ENCODE data around the gene ZFAND3. TPM values are rescaled to one million over a fixed set of nuclear protein-coding genes. Genes with fewer than 3 reads are reported as not detected.

The ZFAND3 gene
- polyA plus RNA-seq, 4 donors, result 140 to 179 (median 177) TPM

DNA sequence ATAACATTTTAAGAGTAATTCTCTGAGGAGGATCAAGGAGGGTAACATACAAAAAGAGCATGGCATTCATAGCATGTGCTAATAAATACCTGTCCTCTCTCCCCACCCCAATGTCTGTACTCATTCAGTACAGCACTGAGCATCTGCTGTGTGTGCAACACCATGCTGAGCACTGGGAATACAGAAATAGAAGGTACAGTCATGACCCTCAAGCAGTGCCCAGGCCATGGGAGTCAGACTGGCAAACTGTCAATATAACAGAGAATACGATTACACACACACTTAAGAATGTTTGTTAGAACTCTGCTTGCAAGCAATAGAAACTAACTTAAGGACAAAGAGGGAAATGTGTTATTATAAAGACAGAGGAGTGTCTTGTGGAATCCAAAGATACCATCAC, 24.7 kb upstream of the ZFAND3 start:
- no peak for DNase-seq (ENCODE audit: low read depth in 4 of 4, low spot score in 3 of 4)

DNA sequence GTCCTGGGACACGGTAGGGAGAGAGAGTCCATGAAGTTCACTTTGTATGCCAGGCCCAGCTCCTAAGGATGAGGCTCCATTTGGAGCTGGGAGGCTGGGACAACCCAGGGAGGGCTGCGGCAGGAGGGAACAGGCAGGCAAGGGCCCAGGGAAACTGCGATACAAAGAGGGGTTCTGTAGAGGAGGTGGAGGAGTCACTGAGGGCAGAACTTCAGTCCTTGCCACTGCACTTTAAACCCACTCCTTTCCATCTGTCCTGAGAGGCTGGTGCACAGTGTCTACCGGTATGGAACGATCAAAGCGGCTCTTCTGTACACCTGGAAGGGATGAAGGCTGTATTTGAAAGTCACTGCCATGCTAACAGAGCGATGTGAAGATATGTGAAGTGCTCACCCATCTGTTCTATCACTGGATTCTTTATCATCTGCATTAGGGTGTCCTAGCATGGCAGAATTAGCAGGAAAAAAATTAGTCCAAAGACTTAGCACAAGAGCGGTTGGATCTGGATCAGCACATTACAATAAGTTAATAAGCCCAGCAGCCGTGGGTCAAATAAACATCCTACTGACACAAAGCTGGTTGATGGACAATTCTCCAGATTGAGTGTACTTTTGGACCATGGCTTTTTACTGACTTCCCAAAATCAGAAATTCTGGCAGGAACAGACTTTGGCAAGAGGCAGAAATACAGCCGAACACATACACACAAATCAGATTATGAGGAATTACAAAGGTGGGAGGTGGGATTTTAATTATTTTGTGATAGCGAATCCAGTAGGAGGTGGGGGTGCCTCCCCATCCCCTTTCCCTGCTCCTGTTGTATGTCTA, 20.9 kb upstream of the ZFAND3 start:
- no peak for DNase-seq (ENCODE audit: low read depth in 4 of 4, low spot score in 3 of 4)

- no peak for DNase-seq (ENCODE audit: low read depth in 4 of 4, low spot score in 3 of 4)
These were observed 20.3 kb upstream of the ZFAND3 start for GRCh38 chr6:37799263-37799644.

GRCh38 chr6:37800703-37801604, 18.6 kb upstream of the ZFAND3 start:
- DNase-seq (ENCODE audit: low read depth in 4 of 4, low spot score in 3 of 4), result no peak

DNA sequence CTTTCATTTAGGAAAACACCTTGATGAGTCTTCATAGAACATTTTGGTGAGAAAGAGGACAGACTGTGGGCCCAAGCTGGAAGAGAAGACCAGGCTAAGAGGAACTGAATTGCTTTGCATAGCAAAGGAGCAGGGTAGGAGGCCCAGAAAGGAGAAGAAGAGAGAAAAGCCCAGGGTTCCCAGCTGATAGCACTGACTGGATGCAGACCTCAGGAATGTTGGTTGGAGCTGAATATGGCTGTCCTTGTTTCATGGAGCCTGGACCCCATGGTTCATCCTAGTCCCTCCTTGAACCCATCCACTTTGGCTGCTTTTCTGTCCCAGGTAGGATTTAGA, 18.0 kb upstream of the ZFAND3 start:
- DNase-seq (ENCODE audit: low read depth in 4 of 4, low spot score in 3 of 4), result no peak

DNA sequence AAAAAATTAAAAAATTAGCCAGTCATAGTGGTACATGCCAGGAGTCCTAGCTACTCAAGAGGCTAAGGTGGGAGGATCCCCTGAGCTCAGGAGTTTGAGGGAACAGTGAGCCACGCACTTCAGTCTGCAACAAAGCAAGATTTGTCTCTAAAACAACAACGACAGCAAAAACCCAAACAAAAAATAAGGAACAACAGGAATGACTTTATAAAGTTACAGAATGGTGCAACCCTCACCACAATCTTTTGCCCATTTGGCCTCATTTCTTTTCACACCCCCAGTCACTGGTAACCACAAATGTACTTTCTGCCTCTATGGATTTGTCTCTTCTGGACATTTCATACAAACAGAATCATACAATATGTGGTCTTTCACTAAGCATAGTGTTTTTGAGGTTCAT, 16.7 kb upstream of the ZFAND3 start:
- no peak for DNase-seq (ENCODE audit: low read depth in 4 of 4, low spot score in 3 of 4)

DNA sequence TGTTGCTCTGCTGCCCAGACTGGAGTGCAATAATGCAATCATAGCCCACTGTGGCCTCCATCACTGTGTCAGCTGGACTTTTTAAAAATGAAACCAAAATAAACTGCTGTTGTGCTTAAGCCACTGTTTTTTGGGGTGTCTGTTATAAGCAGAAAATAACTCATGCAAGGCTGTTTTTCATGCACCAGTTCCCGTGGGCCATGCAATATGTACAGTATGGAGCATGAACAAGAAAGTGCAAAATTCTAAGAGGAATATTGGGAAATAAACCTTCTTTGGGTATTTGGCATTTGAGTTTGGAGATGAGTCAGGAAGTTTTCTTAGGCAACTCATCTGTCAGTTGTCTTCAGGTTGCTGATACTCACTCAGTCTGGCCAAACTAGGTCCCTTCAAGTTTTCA, 14.9 kb upstream of the ZFAND3 start:
- no peak for DNase-seq (ENCODE audit: low read depth in 4 of 4, low spot score in 3 of 4)

- no peak for DNase-seq (ENCODE audit: low read depth in 4 of 4, low spot score in 3 of 4)
These were observed 13.3 kb upstream of the ZFAND3 start for GRCh38 chr6:37806213-37806612.

DNA sequence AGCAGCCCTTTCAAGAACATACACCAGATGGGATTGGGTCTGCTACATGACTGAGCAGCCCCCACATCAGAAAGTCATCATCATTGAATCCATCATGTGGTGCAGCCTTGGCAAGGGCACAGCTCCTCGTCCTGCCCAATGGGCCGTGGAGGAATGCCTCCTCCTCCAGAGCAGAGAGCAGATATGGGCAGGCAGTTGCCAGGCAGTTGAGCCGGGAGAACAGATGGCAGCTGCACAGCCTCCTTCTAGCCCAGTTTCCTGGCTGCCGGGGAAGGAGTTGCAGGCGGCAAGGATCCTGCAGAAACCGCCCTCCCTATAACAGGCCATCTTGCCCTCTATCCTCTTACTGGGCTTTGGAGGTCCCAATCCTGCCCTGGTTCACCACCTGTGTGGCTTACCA, 11.9 kb upstream of the ZFAND3 start:
- peak in 2 of 4 donors; percentile 47 to 66 for DNase-seq (ENCODE audit: low read depth in 4 of 4, low spot score in 3 of 4)

GRCh38 chr6:37809197-37809543, 10.4 kb upstream of the ZFAND3 start:
- no peak for DNase-seq (ENCODE audit: low read depth in 4 of 4, low spot score in 3 of 4)

GRCh38 chr6:37812841-37813240, 6.7 kb upstream of the ZFAND3 start:
- DNase-seq (ENCODE audit: low read depth in 4 of 4, low spot score in 3 of 4), result no peak

GRCh38 chr6:37814374-37814773, 5.2 kb upstream of the ZFAND3 start:
- no peak for DNase-seq (ENCODE audit: low read depth in 4 of 4, low spot score in 3 of 4)

DNA sequence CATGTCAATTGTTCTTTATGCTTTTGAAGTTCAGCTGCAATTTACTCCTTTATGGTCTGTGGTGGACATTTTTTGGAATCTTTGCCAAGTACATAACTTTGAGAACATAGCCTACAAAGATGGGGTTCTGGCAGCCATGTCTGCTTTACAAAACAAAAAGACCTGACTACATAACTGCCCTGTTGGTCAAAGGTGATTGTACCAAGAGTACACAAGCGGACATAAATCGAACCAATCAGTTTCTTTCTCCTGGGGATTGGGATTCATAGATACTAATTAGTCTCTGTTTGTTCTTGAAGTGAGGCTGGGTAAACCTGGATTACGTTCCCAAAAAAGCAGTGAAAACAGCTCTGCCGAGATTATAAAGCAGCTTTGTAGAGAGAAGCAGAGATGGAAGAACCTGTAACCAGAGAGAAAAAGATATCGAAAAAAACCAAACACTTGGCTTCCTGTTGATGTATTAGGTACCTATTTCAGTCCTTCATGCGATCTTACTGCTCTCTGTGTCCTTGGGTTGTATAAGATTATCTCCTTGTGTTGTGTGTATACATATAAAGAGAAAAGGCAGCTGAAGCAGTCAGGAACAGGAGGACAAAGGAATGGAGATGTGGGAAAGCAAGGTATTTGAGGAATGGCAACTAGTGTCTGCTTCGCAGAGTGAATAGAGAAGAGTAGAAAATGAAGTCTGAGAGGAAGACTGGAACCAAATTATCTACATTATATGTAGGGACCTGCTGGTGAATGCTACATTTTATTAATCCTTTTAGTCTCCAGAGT, 2.7 kb upstream of the ZFAND3 start:
- no peak for DNase-seq (ENCODE audit: low read depth in 4 of 4, low spot score in 3 of 4)

- peak; percentile 94 to 98 (median 95) for DNase-seq (ENCODE audit: low read depth in 4 of 4, low spot score in 3 of 4)
These were observed 871 bp upstream of the ZFAND3 start for GRCh38 chr6:37818536-37819176.

DNA sequence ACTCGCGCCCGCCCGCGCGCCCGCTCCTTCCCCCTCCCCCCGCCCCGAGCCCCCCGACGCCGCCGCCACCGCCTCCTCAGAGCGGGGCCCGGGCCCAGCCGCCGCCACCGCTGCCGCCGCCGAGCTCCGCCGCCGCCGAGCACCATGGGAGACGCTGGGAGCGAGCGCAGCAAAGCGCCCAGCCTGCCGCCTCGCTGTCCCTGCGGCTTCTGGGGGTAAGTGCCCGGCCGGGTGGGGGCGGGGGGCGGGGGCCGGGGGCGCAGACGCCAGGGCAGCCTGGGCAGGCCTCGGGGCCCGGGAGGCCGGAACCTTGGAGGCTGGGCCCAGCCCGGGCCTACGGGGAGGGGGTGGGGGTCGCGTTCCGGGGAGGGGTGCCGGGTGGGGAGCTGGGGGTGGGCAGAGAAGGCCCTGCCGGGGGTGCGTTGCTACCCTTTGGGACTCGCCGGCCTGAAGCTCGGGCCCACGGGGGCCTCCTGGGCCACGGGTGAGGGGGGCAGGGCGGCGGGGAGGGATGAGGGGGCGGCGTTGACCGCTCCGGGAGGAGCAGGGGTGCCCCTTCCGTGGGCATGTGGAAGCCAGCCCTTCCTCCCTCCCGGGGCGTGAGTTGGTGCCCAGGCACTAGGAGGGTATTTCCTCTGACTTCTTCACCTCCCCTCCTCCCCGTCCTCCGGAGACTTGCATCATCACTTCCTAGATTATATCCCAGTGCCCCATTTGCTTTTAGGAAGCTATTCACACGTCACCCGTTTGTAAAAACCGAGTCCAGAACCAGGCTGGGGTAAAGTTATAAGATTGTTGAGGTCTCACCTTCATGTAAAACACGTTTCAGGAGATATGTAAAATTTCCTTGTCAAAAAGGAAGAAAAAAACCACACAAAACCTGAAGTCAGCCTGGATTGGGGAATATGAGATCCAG, 533 bp downstream of the ZFAND3 start:
- no peak for DNase-seq (ENCODE audit: low read depth in 4 of 4, low spot score in 3 of 4)

DNA sequence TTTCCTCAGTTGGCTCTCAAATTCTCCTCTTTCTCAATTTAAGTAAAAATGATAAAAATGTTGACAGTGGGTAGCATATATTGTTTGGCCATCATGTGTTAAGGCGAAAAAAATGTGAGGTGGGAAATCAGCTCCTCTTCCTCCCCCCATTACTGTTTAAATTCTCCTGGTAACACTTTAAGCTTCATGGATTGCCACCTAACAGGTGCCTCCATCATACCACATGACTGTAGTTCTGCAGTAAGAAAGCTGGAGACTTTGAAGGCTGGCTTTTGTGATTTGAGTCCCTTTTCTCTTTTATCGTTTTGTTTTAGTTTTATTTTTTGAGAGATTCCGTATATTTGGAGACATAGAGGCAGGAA, 1.2 kb downstream of the ZFAND3 start:
- DNase-seq (ENCODE audit: low read depth in 4 of 4, low spot score in 3 of 4), result no peak

DNA sequence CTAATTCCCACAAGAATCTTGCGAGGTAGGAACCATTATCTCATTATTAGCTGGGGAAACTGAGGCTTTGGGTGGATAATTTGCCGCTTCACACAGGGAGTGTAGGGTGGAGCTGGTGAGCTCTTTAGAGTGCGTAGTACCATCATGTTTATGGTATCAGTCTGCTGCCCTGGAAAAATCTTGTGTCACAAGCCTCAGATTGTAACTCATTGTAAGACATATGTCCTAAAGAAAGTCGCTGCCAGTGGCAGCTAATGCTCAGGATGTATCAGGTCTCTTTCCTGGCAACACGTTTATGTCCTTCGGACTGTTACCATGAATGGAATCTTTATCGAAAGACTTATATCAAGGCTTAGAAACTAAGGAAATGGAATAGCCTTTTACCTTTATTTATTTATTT, 1.9 kb downstream of the ZFAND3 start:
- DNase-seq (ENCODE audit: low read depth in 4 of 4, low spot score in 3 of 4), result no peak

DNA sequence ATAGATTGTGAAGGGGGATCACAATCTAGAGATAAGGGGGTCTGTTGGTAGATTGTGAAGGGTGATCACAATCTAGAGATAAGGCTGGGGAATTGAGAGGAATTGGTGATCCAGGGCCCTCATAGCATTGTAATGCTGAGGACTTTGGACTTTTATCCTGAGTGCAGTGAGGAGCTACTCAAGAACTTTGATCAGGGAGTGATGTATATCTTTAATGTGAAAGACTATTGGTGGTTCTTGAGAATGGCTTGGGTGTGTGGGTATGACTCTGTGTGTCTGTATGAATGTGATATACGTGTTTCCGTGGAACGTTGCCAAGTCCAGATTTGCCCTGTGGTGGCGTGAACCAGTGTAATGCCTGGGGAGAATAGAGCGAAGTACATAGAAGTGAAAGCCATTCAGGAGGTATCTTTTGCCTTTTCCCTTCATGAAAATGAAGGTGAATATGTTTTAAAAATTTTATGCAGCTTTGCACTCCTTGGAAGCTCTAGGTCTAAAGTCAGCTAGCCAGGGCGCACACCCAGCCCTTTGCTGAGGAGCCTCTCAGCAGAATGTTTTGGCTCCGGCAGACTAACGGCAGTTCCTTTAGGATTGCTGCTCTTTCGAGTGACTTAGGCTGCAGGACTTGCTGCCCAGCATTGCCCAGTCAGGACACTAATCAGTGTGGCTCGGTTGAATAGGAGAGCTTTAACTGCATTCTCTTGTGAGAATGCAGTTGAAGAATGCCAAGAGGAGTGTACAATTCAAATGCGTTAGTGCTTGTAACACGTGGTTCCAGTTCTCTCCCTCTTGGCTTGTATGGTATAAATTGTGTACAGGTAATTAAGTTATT, 3.5 kb downstream of the ZFAND3 start:
- DNase-seq (ENCODE audit: low read depth in 4 of 4, low spot score in 3 of 4), result no peak

GRCh38 chr6:37824170-37824569, 4.6 kb downstream of the ZFAND3 start:
- DNase-seq (ENCODE audit: low read depth in 4 of 4, low spot score in 3 of 4), result no peak
